T47D (cell line): ENCODE results near the gene C6orf52.
A peak's percentile ranks its signal among the peaks of the same experiment; 100 is the strongest.
"Not testable (repeated sequence)": the region's sequence is repeated elsewhere in the genome, so short reads cannot be mapped to it uniquely, and the experiment has no call there.

ENCODE experiments used
- DNase-seq, 2 experiments: peaks; one replicate each; pipeline versions ENCODE4 v3.0.0 to v3.0.0-alpha.2; 2011 to 2012; ENCODE audit warnings: low read depth in 1 of 2, low spot score in 1 of 2
- JUND ChIP-seq: IDR thresholded peaks from 2 replicates; pipeline ENCODE4 v1.6.1; 2012; ENCODE audit warnings: low read depth
- in situ Hi-C: cut with HindIII; loops from 2 replicates; pipeline ENCODE4 v1.10.0; 2016; ENCODE audit warnings: low sequenced_read_pairs, low pct_unique_long_range_greater_than_20kb

The C6orf52 gene

GRCh38 chr6:10694302-10695085 is at the start of gene C6orf52, which contains the start of gene PAK1IP1:
Gene C6orf52 (minus strand): TSS chr6:10694616. CDS start chr6:10687550, 7,066 bp downstream.
Gene PAK1IP1 (plus strand): TSS chr6:10694972. CDS start chr6:10694986, 14 bp downstream.
- TF ChIP-seq JUND, result 0 out of 2 replicates have a peak, but pooled peaks have one; percentile 37
- in situ Hi-C loops, result no loop called here
- DNase-seq, result peak; percentile 76 to 95

- in situ Hi-C loops, result no loop called here
- TF ChIP-seq JUND, result no peak
- no peak for DNase-seq
Measured at GRCh38 chr6:10743515-10743914, 49.1 kb upstream of the C6orf52 start.

- no peak for TF ChIP-seq JUND
- no peak for DNase-seq
- in situ Hi-C loops, result no loop called here
Measured at GRCh38 chr6:10742251-10742650, 47.8 kb upstream of the C6orf52 start.

GRCh38 chr6:10741643-10742042 is 47.2 kb upstream of the C6orf52 start:
- in situ Hi-C loops, DNase-seq: not testable (repeated sequence)

GRCh38 chr6:10740061-10740460 is 45.6 kb upstream of the C6orf52 start:
- TF ChIP-seq JUND, result no peak
- DNase-seq, result no peak
- in situ Hi-C loops, result no loop called here

GRCh38 chr6:10736731-10737130 is 42.3 kb upstream of the C6orf52 start:
- in situ Hi-C loops, result no loop called here
- TF ChIP-seq JUND, result no peak
- DNase-seq, result no peak

- DNase-seq, result no peak
- in situ Hi-C loops, result no loop called here
- TF ChIP-seq JUND, result no peak
Measured at GRCh38 chr6:10733863-10734262, 39.4 kb upstream of the C6orf52 start.

GRCh38 chr6:10733151-10733715 is 38.8 kb upstream of the C6orf52 start:
- in situ Hi-C loops, result no loop called here
- no peak for DNase-seq

GRCh38 chr6:10730254-10730653 is 35.8 kb upstream of the C6orf52 start:
- DNase-seq, result no peak
- no peak for TF ChIP-seq JUND
- in situ Hi-C loops, result no loop called here

More at GRCh38 chr6:10733151-10733715, 38.8 kb upstream of the C6orf52 start:
- TF ChIP-seq JUND, result no peak

GRCh38 chr6:10725716-10726115 is 31.3 kb upstream of the C6orf52 start:
- no peak for DNase-seq
- TF ChIP-seq JUND, result no peak
- in situ Hi-C loops, result no loop called here

GRCh38 chr6:10725044-10725443 is 30.6 kb upstream of the C6orf52 start:
- DNase-seq, result no peak
- no peak for TF ChIP-seq JUND
- in situ Hi-C loops, result no loop called here

- DNase-seq, result no peak
- no peak for TF ChIP-seq JUND
- in situ Hi-C loops, result no loop called here
Measured at GRCh38 chr6:10723567-10723881, 29.1 kb upstream of the C6orf52 start.

GRCh38 chr6:10722820-10723566 is 28.6 kb upstream of the C6orf52 start, which contains the start of gene TMEM14C:
Gene TMEM14C (plus strand): TSS chr6:10723070. CDS start chr6:10724614, 1,544 bp downstream.
- in situ Hi-C loops, result no loop called here
- DNase-seq, result peak; percentile 95 to 98
- no peak for TF ChIP-seq JUND
